HEK293T (cell line): ENCODE measurements around the gene ARHGAP10.

Experiments
- CTCF ChIA-PET: fragments of 350-600 bp; formaldehyde crosslinking; extraction: SDS; loops from one replicate; lab custom pipeline; 2021; ENCODE audit warnings: antibody characterized with exemption, inconsistent platforms; lab: Yijun Ruan, JAX
- POLR2A ChIA-PET: fragments of 350-600 bp; formaldehyde crosslinking; extraction: SDS; loops from one replicate; lab custom pipeline; 2020; ENCODE audit warnings: antibody characterized with exemption, inconsistent platforms; lab: Yijun Ruan, JAX
- DNase-seq: peaks from one replicate; pipeline ENCODE4 v3.0.0; 2012; ENCODE audit warnings: mixed read lengths; ENCODE audit errors: extremely low spot score
- ARNT ChIP-seq: fragments of 450-650 bp; IDR thresholded peaks from 2 replicates; pipeline ENCODE4 v1.6.1; 2017; ENCODE audit warnings: mild to moderate bottlenecking
- BHLHE40 ChIP-seq: fragments of 450-650 bp; IDR thresholded peaks from 2 replicates; pipeline ENCODE4 v1.6.1; 2016; ENCODE audit warnings: mild to moderate bottlenecking, moderate library complexity, borderline replicate concordance
- CTBP1 ChIP-seq: fragments of 450-650 bp; IDR thresholded peaks from 2 replicates; pipeline ENCODE4 v1.6.1; 2016; ENCODE audit warnings: borderline replicate concordance
- ELF4 ChIP-seq: fragments of 450-650 bp; IDR thresholded peaks from 2 replicates; pipeline ENCODE4 v1.6.1; 2017; ENCODE audit warnings: antibody characterized with exemption
- FOXA1 ChIP-seq: fragments of 450-650 bp; IDR thresholded peaks from 2 replicates; pipeline ENCODE4 v1.6.1; 2016; ENCODE audit warnings: mild to moderate bottlenecking
- FOXK2 ChIP-seq: fragments of 450-650 bp; IDR thresholded peaks from 2 replicates; pipeline ENCODE4 v1.6.1; 2016; ENCODE audit warnings: mild to moderate bottlenecking
- FOXM1 ChIP-seq: fragments of 450-650 bp; IDR thresholded peaks from 2 replicates; pipeline ENCODE4 v1.6.1; 2017; ENCODE audit warnings: mild to moderate bottlenecking, borderline replicate concordance
- HDGF ChIP-seq: fragments of 450-650 bp; IDR thresholded peaks from 2 replicates; pipeline ENCODE4 v1.6.1; 2017; ENCODE audit warnings: antibody characterized with exemption, borderline replicate concordance
- L3MBTL2 ChIP-seq: fragments of 450-650 bp; conservative IDR thresholded peaks from 2 replicates; pipeline ENCODE4 v1.6.1; 2016; ENCODE audit warnings: mild to moderate bottlenecking
- LEF1 ChIP-seq: fragments of 450-650 bp; IDR thresholded peaks from 2 replicates; pipeline ENCODE4 v1.6.1; 2017; ENCODE audit warnings: mild to moderate bottlenecking, borderline replicate concordance
- NFRKB ChIP-seq: fragments of 450-650 bp; IDR thresholded peaks from 2 replicates; pipeline ENCODE4 v1.6.1; 2016; ENCODE audit warnings: mild to moderate bottlenecking, moderate library complexity
- PKNOX1 ChIP-seq: fragments of 450-650 bp; IDR thresholded peaks from 2 replicates; pipeline ENCODE4 v1.6.1; 2016
- SP1 ChIP-seq: fragments of 450-650 bp; IDR thresholded peaks from 2 replicates; pipeline ENCODE4 v1.6.1; 2017
- SUZ12 ChIP-seq: fragments of 450-650 bp; IDR thresholded peaks from 2 replicates; pipeline ENCODE4 v1.6.1; 2016; ENCODE audit warnings: mild to moderate bottlenecking
- TARDBP ChIP-seq: fragments of 450-650 bp; IDR thresholded peaks from 2 replicates; pipeline ENCODE4 v1.6.1; 2016
- ZNF384 ChIP-seq: fragments of 450-650 bp; IDR thresholded peaks from 2 replicates; pipeline ENCODE4 v1.6.1; 2016

ARHGAP10 gene

GRCh38 chr4:148116264-148116663, 384.4 kb downstream of the ARHGAP10 start:
- POLR2A ChIA-PET: no interaction called here
- TF ChIP-seq ELF4 (no peak), FOXM1 (no peak), TARDBP (no peak), SP1 (no peak), L3MBTL2 (no peak), PKNOX1 (no peak), HDGF (no peak), ARNT (no peak), FOXA1 (no peak), BHLHE40 (no peak), LEF1 (no peak), FOXK2 (no peak), SUZ12 (no peak), ZNF384 (no peak), NFRKB (no peak), CTBP1 (no peak)
- no peak for DNase-seq
- CTCF ChIA-PET: no interaction called here

- CTCF ChIA-PET: no interaction called here
- TF ChIP-seq ELF4 (no peak), SP1 (no peak), FOXA1 (no peak), ARNT (no peak), SUZ12 (no peak)
Observed at GRCh38 chr4:148116969-148117368, 385.1 kb downstream of the ARHGAP10 start.

GRCh38 chr4:148118179-148118578, 386.3 kb downstream of the ARHGAP10 start:
- DNase-seq: no peak
- ChIA-PET CTCF (interaction anchor here (0.5 to 0.6 kb wide), 2 partner anchors 77 to 101 kb away, joined by 3 read pairs; no protein-coding TSS in a partner anchor), POLR2A (no interaction called here)
- no peak for TF ChIP-seq SP1
- TF ChIP-seq HDGF: no peak
- no peak for TF ChIP-seq LEF1
- TF ChIP-seq FOXK2: no peak
- no peak for TF ChIP-seq FOXM1
- no peak for TF ChIP-seq TARDBP
- TF ChIP-seq ARNT: no peak
- TF ChIP-seq ZNF384: no peak
- TF ChIP-seq SUZ12: no peak
- TF ChIP-seq NFRKB: no peak
- no peak for TF ChIP-seq PKNOX1
- TF ChIP-seq FOXA1: no peak
- TF ChIP-seq L3MBTL2: no peak
- TF ChIP-seq BHLHE40: no peak
- no peak for TF ChIP-seq CTBP1
- no peak for TF ChIP-seq ELF4

More at GRCh38 chr4:148116969-148117368, 385.1 kb downstream of the ARHGAP10 start:
- POLR2A ChIA-PET: no interaction called here
- no peak for DNase-seq

- DNase-seq: no peak
- ChIA-PET POLR2A (no interaction called here), CTCF (no interaction called here)
- TF ChIP-seq CTBP1 (no peak), NFRKB (no peak), L3MBTL2 (no peak), SP1 (no peak), BHLHE40 (no peak), ELF4 (no peak), PKNOX1 (no peak), FOXM1 (no peak), TARDBP (no peak), HDGF (no peak)
Observed at GRCh38 chr4:148118633-148119032, 386.7 kb downstream of the ARHGAP10 start.

GRCh38 chr4:148120216-148120615, 388.3 kb downstream of the ARHGAP10 start:
- ChIA-PET CTCF (no interaction called here), POLR2A (no interaction called here)
- no peak for DNase-seq
- TF ChIP-seq ARNT (no peak), LEF1 (no peak)
